Activated B cell treated with CpG ODN at 0.5 μM for 24 hours (primary cell): Measurements from ENCODE around the gene STXBP4. TPM values are rescaled to one million over a fixed set of nuclear protein-coding genes. Genes with fewer than 3 reads are reported as not detected.

Source experiments
- ATAC-seq: fragments of 200-7000 bp; cut with Tn5 transposase; one replicate; pipeline ENCODE4 v1.10.0; 2021; ENCODE audit warnings: low read depth, mild to moderate bottlenecking, moderate library complexity
- CTCF ChIA-PET: fragments of 350-600 bp; sonication (Branson Sonifier 250); formaldehyde crosslinking; loops from one replicate; lab custom pipeline; 2021; ENCODE audit warnings: antibody characterized with exemption; lab: Charles Lee
- POLR2A ChIA-PET: fragments of 350-600 bp; sonication (Branson Sonifier 250); formaldehyde crosslinking; loops from one replicate; lab custom pipeline; 2021; ENCODE audit warnings: antibody characterized with exemption; lab: Charles Lee
- DNase-seq: peaks from one replicate; pipeline ENCODE4 v3.0.0; 2022
- H3K27ac Mint-ChIP-seq: one replicate; pipeline ENCODE4 v1.8.0; 2020; ENCODE audit warnings: mixed read lengths
- H3K27me3 Mint-ChIP-seq: one replicate; pipeline ENCODE4 v1.8.0; 2021; ENCODE audit warnings: mixed read lengths
- H3K36me3 Mint-ChIP-seq: one replicate; pipeline ENCODE4 v1.8.0; 2021; ENCODE audit warnings: low read depth, mixed read lengths
- H3K4me1 Mint-ChIP-seq: one replicate; pipeline ENCODE4 v1.8.0; 2021; ENCODE audit warnings: mixed read lengths
- H3K4me3 Mint-ChIP-seq: one replicate; pipeline ENCODE4 v1.8.0; 2020; ENCODE audit warnings: mild to moderate bottlenecking, mixed read lengths
- H3K9me3 Mint-ChIP-seq: one replicate; pipeline ENCODE4 v1.8.0; 2020; ENCODE audit warnings: mixed read lengths
- intact Hi-C: fragments of 100-400 bp; cut with micrococcal nuclease; formaldehyde crosslinking; loops from one replicate; pipeline ENCODE4 v1.15.1; 2024
- total RNA-seq: library from RNA; stranded (reverse); gene quantifications from 2 replicates; pipeline ENCODE4 v1.2.3, GENCODE V29; 2022
- TF ChIP-seq, protein P1 (sequence below): fragments of 200-600 bp; IDR thresholded peaks from one replicate; pipeline ENCODE4 v1.8.0; 2022; ENCODE audit warnings: antibody characterized with exemption, mild to moderate bottlenecking

The STXBP4 gene
- total RNA-seq, 1 donor from 2014 or later: 9.5 TPM

DNA sequence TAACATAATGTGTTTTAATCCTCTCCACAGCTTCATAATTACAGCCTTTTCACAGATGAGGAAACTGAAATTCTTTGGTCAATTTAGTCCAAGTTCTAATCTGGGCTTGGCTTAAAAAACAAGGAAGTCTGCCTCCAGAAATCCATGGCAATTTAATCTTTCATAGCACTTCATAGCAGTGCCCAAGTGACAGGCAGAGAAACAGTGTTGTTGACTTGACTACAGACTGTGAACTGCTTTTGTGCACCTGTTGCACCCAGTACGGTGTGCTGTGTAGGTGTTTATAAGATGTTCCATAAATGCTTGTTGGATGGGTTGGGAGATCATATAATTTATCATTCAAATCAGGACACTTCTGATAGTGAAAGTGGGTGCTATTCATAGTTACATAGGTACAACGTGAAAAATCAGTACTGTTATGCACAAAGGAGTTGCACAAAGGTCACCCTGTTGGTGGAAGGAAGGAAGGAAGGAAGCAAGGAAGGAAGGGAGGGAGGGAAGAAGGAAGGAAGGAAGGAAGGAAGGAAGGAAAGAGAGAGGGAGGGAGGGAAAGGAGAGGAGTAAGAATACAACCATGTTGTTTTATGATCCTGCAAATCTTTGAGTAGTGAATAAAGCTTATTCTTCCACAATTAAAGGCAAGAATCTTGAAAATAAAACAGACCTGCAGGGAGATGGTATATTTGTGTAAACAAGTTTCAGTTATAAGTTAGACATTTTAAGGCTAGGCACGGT, 239.7 kb downstream of the STXBP4 start:
- ChIA-PET POLR2A (interaction anchor here (0.8 kb wide), 1 partner anchor 238 kb away, joined by 4 read pairs; no protein-coding TSS in a partner anchor), CTCF (no interaction called here)
- H3K36me3 Mint-ChIP-seq: no peaks in the 10 kb centered on the region
- intact Hi-C loops: no loop called here
- ATAC-seq: no peak
- H3K9me3 Mint-ChIP-seq: peaks cover 8% of the 10 kb centered on the region
- no peak overlapping the region for H3K27ac Mint-ChIP-seq
- TF ChIP-seq, protein P1, sequence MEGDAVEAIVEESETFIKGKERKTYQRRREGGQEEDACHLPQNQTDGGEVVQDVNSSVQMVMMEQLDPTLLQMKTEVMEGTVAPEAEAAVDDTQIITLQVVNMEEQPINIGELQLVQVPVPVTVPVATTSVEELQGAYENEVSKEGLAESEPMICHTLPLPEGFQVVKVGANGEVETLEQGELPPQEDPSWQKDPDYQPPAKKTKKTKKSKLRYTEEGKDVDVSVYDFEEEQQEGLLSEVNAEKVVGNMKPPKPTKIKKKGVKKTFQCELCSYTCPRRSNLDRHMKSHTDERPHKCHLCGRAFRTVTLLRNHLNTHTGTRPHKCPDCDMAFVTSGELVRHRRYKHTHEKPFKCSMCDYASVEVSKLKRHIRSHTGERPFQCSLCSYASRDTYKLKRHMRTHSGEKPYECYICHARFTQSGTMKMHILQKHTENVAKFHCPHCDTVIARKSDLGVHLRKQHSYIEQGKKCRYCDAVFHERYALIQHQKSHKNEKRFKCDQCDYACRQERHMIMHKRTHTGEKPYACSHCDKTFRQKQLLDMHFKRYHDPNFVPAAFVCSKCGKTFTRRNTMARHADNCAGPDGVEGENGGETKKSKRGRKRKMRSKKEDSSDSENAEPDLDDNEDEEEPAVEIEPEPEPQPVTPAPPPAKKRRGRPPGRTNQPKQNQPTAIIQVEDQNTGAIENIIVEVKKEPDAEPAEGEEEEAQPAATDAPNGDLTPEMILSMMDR: no peak
- H3K4me3 Mint-ChIP-seq: no peak overlapping the region
- no peaks in the 10 kb centered on the region for H3K4me1 Mint-ChIP-seq
- H3K27me3 Mint-ChIP-seq: peaks cover 2% of the 10 kb centered on the region
- no peak for DNase-seq

DNA sequence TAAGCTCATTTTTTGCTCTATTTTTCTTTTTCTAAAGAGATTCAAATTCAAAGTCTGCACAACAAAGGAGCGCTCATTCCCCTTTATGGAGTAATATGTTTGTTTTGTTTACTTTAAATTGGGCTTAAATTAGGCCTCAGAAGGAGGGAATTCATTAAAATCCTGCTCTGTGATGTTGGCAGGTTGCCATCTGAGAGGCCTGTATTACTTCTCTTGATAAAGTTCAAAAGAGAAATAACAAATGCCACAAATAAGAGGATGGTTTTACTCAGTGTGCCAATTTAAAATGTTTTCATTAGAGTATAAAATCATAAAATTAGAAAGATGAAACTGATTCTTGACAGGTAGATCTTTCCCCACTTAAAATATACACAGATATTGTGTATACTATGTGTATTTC, 241.7 kb downstream of the STXBP4 start:
- POLR2A ChIA-PET: no interaction called here
- CTCF ChIA-PET: no interaction called here
- no peaks in the 10 kb centered on the region for H3K36me3 Mint-ChIP-seq
- intact Hi-C loops: no loop called here
- H3K4me3 Mint-ChIP-seq: no peak overlapping the region
- TF ChIP-seq, protein P1: no peak
- no peak overlapping the region for H3K27ac Mint-ChIP-seq
- DNase-seq (no peak), ATAC-seq (no peak)
- H3K9me3 Mint-ChIP-seq: no peaks in the 10 kb centered on the region
- no peaks in the 10 kb centered on the region for H3K4me1 Mint-ChIP-seq
- no peaks in the 10 kb centered on the region for H3K27me3 Mint-ChIP-seq

DNA sequence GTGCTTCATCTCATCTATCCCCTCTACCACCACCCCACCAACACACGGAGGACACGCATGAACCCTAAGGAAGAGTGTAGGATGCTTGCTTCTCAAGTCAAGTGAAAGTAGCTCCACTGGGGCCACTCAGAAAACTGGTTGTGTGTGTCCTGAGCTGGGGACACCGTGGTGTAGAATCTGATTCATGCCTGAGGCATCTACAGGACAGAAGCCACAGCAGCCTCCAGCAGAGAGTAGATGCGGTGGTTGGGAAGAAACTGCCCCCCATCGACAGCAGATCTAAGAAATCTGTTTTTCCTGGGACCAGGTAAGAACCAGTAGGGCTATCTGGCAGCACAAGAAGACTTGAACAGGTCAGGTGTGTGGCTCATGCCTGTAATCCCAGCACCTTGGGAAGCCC, 244.3 kb downstream of the STXBP4 start:
- DNase-seq: no peak
- ATAC-seq: no peak
- intact Hi-C loops: no loop called here
- Mint-ChIP-seq H3K4me3 (no peak overlapping the region), H3K27ac (no peak overlapping the region), H3K9me3 (no peaks in the 10 kb centered on the region), H3K27me3 (peaks cover 5% of the 10 kb centered on the region), H3K36me3 (no peaks in the 10 kb centered on the region), H3K4me1 (no peaks in the 10 kb centered on the region)
- CTCF ChIA-PET: no interaction called here
- POLR2A ChIA-PET: no interaction called here
- TF ChIP-seq, protein P1: no peak

DNA sequence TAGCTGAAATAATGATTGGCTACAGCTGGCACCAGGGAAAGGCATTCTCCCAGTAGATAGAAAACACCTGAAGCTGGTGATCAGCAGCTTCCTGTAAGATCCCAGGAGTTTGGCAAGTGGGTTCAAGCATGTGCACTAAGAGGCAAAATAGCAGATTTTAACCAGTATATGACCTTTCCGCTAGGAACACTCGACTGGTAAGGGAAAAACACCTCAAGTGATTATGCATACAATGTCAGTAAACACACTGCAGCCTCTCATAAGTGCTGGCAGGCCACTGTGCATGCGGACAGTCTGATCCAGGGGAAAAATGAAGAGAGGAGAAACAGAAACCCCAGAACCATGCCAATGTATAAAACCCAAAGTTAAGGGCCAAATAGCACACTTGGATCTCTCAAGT, 247.1 kb downstream of the STXBP4 start:
- ATAC-seq: no peak
- TF ChIP-seq, protein P1: no peak
- POLR2A ChIA-PET: no interaction called here
- intact Hi-C loops: no loop called here
- CTCF ChIA-PET: no interaction called here
- no peak overlapping the region for H3K27ac Mint-ChIP-seq
- no peaks in the 10 kb centered on the region for H3K9me3 Mint-ChIP-seq
- H3K4me3 Mint-ChIP-seq: no peak overlapping the region
- H3K36me3 Mint-ChIP-seq: no peaks in the 10 kb centered on the region
- H3K27me3 Mint-ChIP-seq: peaks cover 12% of the 10 kb centered on the region
- no peak for DNase-seq
- H3K4me1 Mint-ChIP-seq: no peaks in the 10 kb centered on the region

DNA sequence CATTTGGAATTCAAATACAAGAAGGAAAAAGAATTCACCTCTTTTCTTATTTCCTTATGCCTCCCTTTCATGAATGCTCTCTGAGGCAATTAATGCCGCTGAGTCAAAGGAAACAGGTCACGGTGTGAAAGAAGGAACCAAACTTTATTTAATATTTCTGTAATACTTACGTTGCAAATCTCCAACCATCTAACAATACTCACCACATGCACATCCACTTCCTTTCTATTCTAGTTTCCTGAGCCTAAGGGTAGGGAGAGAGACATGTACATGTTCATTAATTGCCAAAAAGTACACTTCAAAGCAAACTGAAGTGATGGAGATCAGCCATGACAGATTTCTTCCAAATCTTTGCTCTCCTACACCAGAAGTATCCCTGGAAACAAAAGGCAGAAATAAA, 248.3 kb downstream of the STXBP4 start:
- intact Hi-C loops: no loop called here
- ATAC-seq: no peak

More for the DNA sequence above, 248.3 kb downstream of the STXBP4 start:
- Mint-ChIP-seq H3K9me3 (no peaks in the 10 kb centered on the region), H3K27me3 (peaks cover 12% of the 10 kb centered on the region), H3K36me3 (no peaks in the 10 kb centered on the region), H3K27ac (no peak overlapping the region), H3K4me1 (no peaks in the 10 kb centered on the region), H3K4me3 (no peak overlapping the region)
- ChIA-PET CTCF (no interaction called here), POLR2A (no interaction called here)
- no peak for DNase-seq
- TF ChIP-seq, protein P1: no peak
